K562 (cell line): ENCODE measurements around the gene GPAT3. TPM values are rescaled to one million over a fixed set of nuclear protein-coding genes. Genes with fewer than 3 reads are reported as not detected.

Experiments
- ATAC-seq: fragments of 200-7000 bp; cut with Tn5 transposase; 3 replicates; pipeline ENCODE4 v1.9.1; 2020; ENCODE audit warnings: moderate library complexity
- BruUV-seq: library from RNA; stranded (reverse); fragments of 400-500 nt; replicated peaks from 2 replicates; lab custom pipeline; 2021; lab: Mats Ljungman, UMichigan
- CTCF ChIA-PET: fragments of 300-600 bp; formaldehyde crosslinking; extraction: SDS; loops from one replicate; lab custom pipeline; 2021; ENCODE audit warnings: low intra/inter-chr PET ratio; lab: Yijun Ruan, JAX
- POLR2A ChIA-PET: fragments of 300-600, 350-650 bp; sonication (Branson Sonifier 250); formaldehyde crosslinking; extraction: SDS; loops from one replicate; lab custom pipeline; 2021; ENCODE audit warnings: antibody characterized with exemption, inconsistent platforms; lab: Yijun Ruan, JAX
- DNase-seq, 4 experiments: peaks; one replicate each; pipeline versions ENCODE4 v3.0.0 to v3.0.0-alpha.2; 2011 to 2018; ENCODE audit warnings: low spot score in 3 of 4, mixed read lengths in 3 of 4; ENCODE audit errors: extremely low read depth in 1 of 4
- FAIRE-seq: peaks from 2 replicates; lab custom pipeline; 2011; peaks lifted over from hg19 to GRCh38; lab: Jason Lieb, UNC
- H2AFZ ChIP-seq: 2 replicates; pipeline ENCODE4 v1.6.0; 2011; ENCODE audit warnings: low read depth, low read length, control low read depth, inconsistent platforms
- H3K27ac ChIP-seq: fragments of 200-600 bp; 3 replicates; pipeline ENCODE4 v1.8.0; 2011; ENCODE audit warnings: low read depth, mild to moderate bottlenecking, control low read depth, inconsistent platforms, low read length, moderate library complexity, mixed read lengths; ENCODE audit errors: extremely low read depth
- H3K27me3 ChIP-seq, 2 experiments: fragments of 300-600 bp in 1 of 2; 2 replicates in 1 of 2; 3 replicates in 1 of 2; pipeline versions ENCODE4 v1.6.0 to v1.8.0; 2011; ENCODE audit warnings: inconsistent platforms in 2 of 2, low read length in 2 of 2, mild to moderate bottlenecking in 1 of 2, mixed read lengths in 1 of 2, moderate library complexity in 1 of 2; ENCODE audit not compliant: control insufficient read depth in 2 of 2, insufficient read depth in 2 of 2
- H3K36me3 ChIP-seq: fragments of 300-600 bp; 3 replicates; pipeline ENCODE4 v1.8.0; 2011; ENCODE audit warnings: mild to moderate bottlenecking, low read length, inconsistent platforms; ENCODE audit not compliant: control insufficient read depth, insufficient read depth
- H3K4me1 ChIP-seq, 2 experiments: fragments of 200-600 bp in 1 of 2; replicated peaks in 1 of 2; 2 replicates in 1 of 2; 3 replicates in 1 of 2; pipeline versions ENCODE4 v1.5.1 to v1.8.0; 2011; ENCODE audit warnings: inconsistent platforms in 2 of 2, low read length in 2 of 2, mild to moderate bottlenecking in 1 of 2, mixed read lengths in 1 of 2, moderate library complexity in 1 of 2; ENCODE audit not compliant: control insufficient read depth in 2 of 2, insufficient read depth in 2 of 2
- H3K4me2 ChIP-seq: 2 replicates; pipeline ENCODE4 v1.6.1; 2011; ENCODE audit warnings: low read length, control low read depth, inconsistent platforms, mixed read lengths; ENCODE audit not compliant: insufficient read depth
- H3K4me3 ChIP-seq: fragments of 200-600 bp; sonication (generic), shearing (Covaris generic); 2 replicates; pipeline ENCODE4 v1.5.1; 2016; ENCODE audit warnings: control low read depth, inconsistent platforms
- H3K79me2 ChIP-seq: fragments of 200-600 bp; 3 replicates; pipeline ENCODE4 v1.8.0; 2011; ENCODE audit warnings: low read length, inconsistent platforms; ENCODE audit not compliant: control insufficient read depth, insufficient read depth
- H3K9ac ChIP-seq, 2 experiments: 2 replicates each; pipeline versions ENCODE4 v1.6.0 to v1.6.1; 2011; ENCODE audit warnings: low read depth in 2 of 2, low read length in 2 of 2, control low read depth in 1 of 2, inconsistent platforms in 1 of 2, mild to moderate bottlenecking in 1 of 2, mixed read lengths in 1 of 2; ENCODE audit not compliant: insufficient read depth in 1 of 2
- H3K9me1 ChIP-seq: one replicate; pipeline ENCODE4 v1.6.0; 2011; ENCODE audit warnings: inconsistent platforms, mild to moderate bottlenecking, low read length, moderate library complexity; ENCODE audit not compliant: control insufficient read depth, insufficient read depth
- H3K9me3 ChIP-seq: replicated peaks from 2 replicates; pipeline ENCODE4 v1.5.1; 2011; ENCODE audit warnings: low read depth, low read length, inconsistent platforms; ENCODE audit not compliant: control insufficient read depth, insufficient read depth
- H4K20me1 ChIP-seq: replicated peaks from 2 replicates; pipeline ENCODE4 v1.6.1; 2011; ENCODE audit warnings: low read length, inconsistent platforms, mixed read lengths; ENCODE audit not compliant: control insufficient read depth, insufficient read depth
- COPS2 ChIP-seq: fragments of 450-650 bp; conservative IDR thresholded peaks from 2 replicates; pipeline ENCODE4 v1.6.1; 2016; ENCODE audit warnings: mild to moderate bottlenecking, moderate library complexity
- FOXA1 ChIP-seq: fragments of 450-650 bp; IDR thresholded peaks from 2 replicates; pipeline ENCODE4 v1.6.1; 2016; ENCODE audit warnings: mild to moderate bottlenecking, borderline replicate concordance
- NR2F6 ChIP-seq: fragments of 450-650 bp; formaldehyde crosslinking; IDR thresholded peaks from 2 replicates; pipeline ENCODE4 v1.4.0; 2020; ENCODE audit warnings: mild to moderate bottlenecking
- OTX1 ChIP-seq: fragments of 450-650 bp; formaldehyde crosslinking; IDR thresholded peaks from 2 replicates; pipeline ENCODE4 v1.4.0; 2022; ENCODE audit warnings: mild to moderate bottlenecking
- PML ChIP-seq: IDR thresholded peaks from 2 replicates; pipeline ENCODE4 v1.6.1; 2012; ENCODE audit warnings: low read length, inconsistent platforms
- POLR2AphosphoS5 ChIP-seq: IDR thresholded peaks from 2 replicates; pipeline ENCODE4 v1.6.1; 2011; ENCODE audit warnings: mild to moderate bottlenecking, low read depth, low read length, moderate library complexity; ENCODE audit not compliant: control insufficient read depth, insufficient read depth
- POLR2G ChIP-seq: fragments of 200-400 bp; formaldehyde crosslinking; IDR thresholded peaks from 2 replicates; pipeline ENCODE4 v1.6.1; 2017; ENCODE audit warnings: low read depth, mild to moderate bottlenecking, antibody characterized with exemption, low read length, moderate library complexity
- PTBP1 ChIP-seq: fragments of 200-400 bp; formaldehyde crosslinking; IDR thresholded peaks from 2 replicates; pipeline ENCODE4 v1.6.1; 2017; ENCODE audit warnings: low read depth, low read length
- TFAP4 ChIP-seq: sonication (generic); formaldehyde crosslinking; IDR thresholded peaks from 2 replicates; pipeline ENCODE4 v1.8.0; 2022; ENCODE audit warnings: missing genetic modification reagents, mild to moderate bottlenecking, moderate library complexity, borderline replicate concordance
- ZNF165 ChIP-seq: fragments of 250-450 bp; sonication (Bioruptor Pico); IDR thresholded peaks from 2 replicates; pipeline ENCODE4 v1.4.0; 2020; ENCODE audit warnings: borderline replicate concordance
- ZNF184 ChIP-seq: sonication (generic); formaldehyde crosslinking; IDR thresholded peaks from 2 replicates; pipeline ENCODE4 v1.5.0; 2020; ENCODE audit warnings: missing genetic modification reagents
- ZNF3 ChIP-seq: fragments of 250-450 bp; sonication (Bioruptor Pico); IDR thresholded peaks from 2 replicates; pipeline ENCODE4 v1.5.0; 2021; ENCODE audit warnings: mild to moderate bottlenecking, moderate library complexity
- ZNF696 ChIP-seq: fragments of 250-450 bp; sonication (Bioruptor Pico); conservative IDR thresholded peaks from 2 replicates; pipeline ENCODE4 v1.4.0; 2020; ENCODE audit warnings: mild to moderate bottlenecking, moderate library complexity
- in situ Hi-C: fragments of 300-500 bp; cut with MboI; formaldehyde crosslinking; loops from 4 replicates; pipeline ENCODE4 v1.15.0; 2018; ENCODE audit warnings: inconsistent platforms, mixed read lengths
- intact Hi-C: fragments of 100-400 bp; cut with micrococcal nuclease; formaldehyde crosslinking; loops from 2 replicates; pipeline ENCODE4 v1.14.2; 2022
- polyA plus RNA-seq, 8 experiments: library from polyadenylated mRNA; depleted of rRNA in 4 of 8; stranded (reverse) in 5 of 8; unstranded in 3 of 8; fragments of >200 nt; fragmentation: Nextera tagmentation in 2 of 8; fragmentation: Illumina TruSeq in 1 of 8; extraction: Ambion mirVana in 2 of 8; extraction: Trizol in 1 of 8; gene quantifications; 2 replicates each; pipeline versions ENCODE4 v1.2.1 to v1.2.3, GENCODE V29; 2011 to 2014; ENCODE audit warnings: inconsistent platforms in 1 of 8, missing spikeins in 1 of 8
- total RNA-seq, 7 experiments: library from RNA; depleted of rRNA in 6 of 7; stranded (reverse); fragments of >200 nt in 6 of 7; fragmentation: Illumina TruSeq in 2 of 7; extraction: Trizol in 2 of 7; gene quantifications; 2 replicates each; pipeline versions ENCODE4 v1.2.1 to v1.2.3, GENCODE V29; 2011 to 2021; ENCODE audit warnings: low replicate concordance in 1 of 7
- TF ChIP-seq, protein P1 (sequence below): sonication (generic); formaldehyde crosslinking; IDR thresholded peaks from 2 replicates; pipeline ENCODE4 v1.8.1; 2023; ENCODE audit warnings: mild to moderate bottlenecking, missing genetic modification reagents, moderate library complexity

Gene GPAT3
- total and polyA plus RNA-seq, 9 of the 15 experiments (the other 6 are each of a cell fraction or from before 2014, with no cell fraction given), result 4.1 to 16.1 (median 13.1) TPM

GRCh38 chr4:83503974-83504373 lies 31.9 kb upstream of the GPAT3 start:
- FAIRE-seq, result no peak

More at GRCh38 chr4:83503974-83504373, 31.9 kb upstream of the GPAT3 start:
- no peak for TF ChIP-seq PML
- no peak for TF ChIP-seq ZNF184 (CRISPR knock-in tag)
- no peak for TF ChIP-seq NR2F6 (CRISPR knock-in tag)
- TF ChIP-seq, protein P1, sequence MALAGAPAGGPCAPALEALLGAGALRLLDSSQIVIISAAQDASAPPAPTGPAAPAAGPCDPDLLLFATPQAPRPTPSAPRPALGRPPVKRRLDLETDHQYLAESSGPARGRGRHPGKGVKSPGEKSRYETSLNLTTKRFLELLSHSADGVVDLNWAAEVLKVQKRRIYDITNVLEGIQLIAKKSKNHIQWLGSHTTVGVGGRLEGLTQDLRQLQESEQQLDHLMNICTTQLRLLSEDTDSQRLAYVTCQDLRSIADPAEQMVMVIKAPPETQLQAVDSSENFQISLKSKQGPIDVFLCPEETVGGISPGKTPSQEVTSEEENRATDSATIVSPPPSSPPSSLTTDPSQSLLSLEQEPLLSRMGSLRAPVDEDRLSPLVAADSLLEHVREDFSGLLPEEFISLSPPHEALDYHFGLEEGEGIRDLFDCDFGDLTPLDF (CRISPR knock-in tag), result no peak
- no peak for TF ChIP-seq COPS2
- TF ChIP-seq ZNF165 (CRISPR knock-in tag), result no peak
- TF ChIP-seq FOXA1, result no peak
- no peak for TF ChIP-seq ZNF696
- TF ChIP-seq POLR2G, result no peak
- TF ChIP-seq TFAP4 (CRISPR knock-in tag), result no peak
- TF ChIP-seq OTX1 (CRISPR knock-in tag), result no peak
- no peak for TF ChIP-seq PTBP1
- TF ChIP-seq ZNF3 (CRISPR knock-in tag), result no peak
- no peak for TF ChIP-seq POLR2AphosphoS5
- H3K4me1 ChIP-seq, result no peaks in the 10 kb centered on the region; a peak in 2 of 5 replicates
- H3K36me3 ChIP-seq, result no peaks in the 10 kb centered on the region
- no peak overlapping the region for H3K4me3 ChIP-seq
- BruUV-seq, result no TSS peak
- H3K27ac ChIP-seq, result no peak overlapping the region
- intact Hi-C loops, result loop anchor here (10.0 kb wide), 2 partner anchors 251 to 1001 kb away; no protein-coding TSS in a partner anchor
- H3K9me1 ChIP-seq, result no peaks in the 10 kb centered on the region
- H2AFZ ChIP-seq, result peak overlapping the region; percentile 34
- H3K9me3 ChIP-seq, result no peaks in the 10 kb centered on the region
- H3K4me2 ChIP-seq, result no peak overlapping the region
- ATAC-seq, result no peak
- in situ Hi-C loops, result loop anchor here (25.0 kb wide), 1 partner anchor 1008 kb away; no protein-coding TSS in a partner anchor
- no peak for DNase-seq
- H3K9ac ChIP-seq, result no peak overlapping the region
- H4K20me1 ChIP-seq, result no peaks in the 10 kb centered on the region
- ChIA-PET CTCF (no interaction called here), POLR2A (no interaction called here)
- H3K27me3 ChIP-seq, result no peaks in the 10 kb centered on the region
- no peaks in the 10 kb centered on the region for H3K79me2 ChIP-seq
